GM23248 (cell line): Measurements from ENCODE around the gene CYTH4.

Experiments
- EZH2 ChIP-seq: fragments of 200-600 bp; sonication (generic); IDR thresholded peaks from 2 replicates; pipeline ENCODE4 v1.6.1; 2018; ENCODE audit warnings: antibody characterized with exemption, mild to moderate bottlenecking; ENCODE audit not compliant: insufficient read depth, poor library complexity, severe bottlenecking
- EZH2phosphoT487 ChIP-seq: fragments of 200-600 bp; sonication (generic); IDR thresholded peaks from 2 replicates; pipeline ENCODE4 v1.6.1; 2018; ENCODE audit warnings: antibody characterized with exemption, moderate library complexity, mild to moderate bottlenecking, low read depth; ENCODE audit not compliant: insufficient read depth

- TF ChIP-seq EZH2 (no peak), EZH2phosphoT487 (no peak)
Observed at GRCh38 chr22:37282385-37282677, at the start of gene CYTH4.
